HG03520 (cell line): Measurements from ENCODE around the gene PAX8.
"Not testable (repeated sequence)": the region's sequence is repeated elsewhere in the genome, so short reads cannot be mapped to it uniquely, and the experiment has no call there.

Experiments used
- ATAC-seq: cut with Tn5 transposase; IDR thresholded peaks from one replicate; pipeline ENCODE4 v1.9.1; 2021; ENCODE audit warnings: mild to moderate bottlenecking, moderate library complexity; ENCODE audit not compliant: unreplicated experiment

PAX8 gene

GRCh38 chr2:113291191-113291590, 12.5 kb upstream of the PAX8 start:
- ATAC-seq, result no peak

- not testable (repeated sequence) for ATAC-seq
These were observed 10.0 kb upstream of the PAX8 start for GRCh38 chr2:113288674-113289149.

GRCh38 chr2:113288117-113288673, 9.5 kb upstream of the PAX8 start:
- not testable (repeated sequence) for ATAC-seq

- ATAC-seq, result no peak
These were observed 7.1 kb upstream of the PAX8 start for GRCh38 chr2:113285816-113286215.

GRCh38 chr2:113284999-113285398, 6.3 kb upstream of the PAX8 start:
- ATAC-seq, result not testable (repeated sequence)

- ATAC-seq, result no peak
These were observed 5.8 kb upstream of the PAX8 start for GRCh38 chr2:113284476-113284875.

GRCh38 chr2:113283704-113284284, 5.1 kb upstream of the PAX8 start:
- no peak for ATAC-seq

GRCh38 chr2:113282747-113283533, 4.2 kb upstream of the PAX8 start:
- no peak for ATAC-seq

GRCh38 chr2:113281910-113282746, 3.4 kb upstream of the PAX8 start:
- ATAC-seq, result no peak

GRCh38 chr2:113278073-113278741, 514 bp downstream of the PAX8 start:
- ATAC-seq, result no peak

GRCh38 chr2:113277474-113278072, 1.1 kb downstream of the PAX8 start:
- no peak for ATAC-seq

GRCh38 chr2:113276761-113277425, 1.8 kb downstream of the PAX8 start:
- no peak for ATAC-seq

- ATAC-seq, result no peak
These were observed 2.4 kb downstream of the PAX8 start for GRCh38 chr2:113276216-113276760.

GRCh38 chr2:113275556-113276215, 3.0 kb downstream of the PAX8 start:
- ATAC-seq, result no peak

GRCh38 chr2:113274432-113274831, 4.3 kb downstream of the PAX8 start:
- ATAC-seq, result no peak

- ATAC-seq, result no peak
These were observed 4.7 kb downstream of the PAX8 start for GRCh38 chr2:113273981-113274380.

- no peak for ATAC-seq
These were observed 5.6 kb downstream of the PAX8 start for GRCh38 chr2:113273027-113273551.

GRCh38 chr2:113272477-113272876, 6.2 kb downstream of the PAX8 start:
- ATAC-seq, result no peak
